GM19372 (cell line): ENCODE data around the gene SERPINA9.
"Not testable (repeated sequence)": the region's sequence is repeated elsewhere in the genome, so short reads cannot be mapped to it uniquely, and the experiment has no call there.

ENCODE experiments used
- ATAC-seq: cut with Tn5 transposase; IDR thresholded peaks from one replicate; pipeline ENCODE4 v1.9.1; 2021; ENCODE audit warnings: mild to moderate bottlenecking, low read depth, moderate library complexity; ENCODE audit not compliant: unreplicated experiment

The SERPINA9 gene

DNA sequence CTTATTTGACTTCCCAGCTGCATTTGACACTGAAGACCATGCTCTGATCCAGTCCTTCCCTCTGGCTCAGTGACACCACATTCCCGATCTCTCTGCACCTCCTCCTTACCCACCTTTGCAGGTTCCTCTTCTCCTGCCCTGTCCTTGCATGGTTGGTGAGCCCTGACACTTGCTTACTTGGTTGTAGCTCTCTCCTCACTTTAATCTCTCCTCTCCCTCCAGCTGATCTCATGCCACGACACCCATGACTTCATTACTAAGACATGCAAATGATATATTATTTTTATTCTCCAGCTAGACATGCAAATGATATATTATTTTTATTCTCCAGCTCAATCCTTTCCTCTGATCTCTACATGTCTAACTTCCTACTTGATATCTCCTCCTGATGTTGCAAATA, at the start of gene SERPINA9:
Gene SERPINA9, minus strand, starts transcription at position 175 of the 400 bp plus-strand sequence. CDS start 6,357 bp downstream, outside the sequence.
- no peak for ATAC-seq

DNA sequence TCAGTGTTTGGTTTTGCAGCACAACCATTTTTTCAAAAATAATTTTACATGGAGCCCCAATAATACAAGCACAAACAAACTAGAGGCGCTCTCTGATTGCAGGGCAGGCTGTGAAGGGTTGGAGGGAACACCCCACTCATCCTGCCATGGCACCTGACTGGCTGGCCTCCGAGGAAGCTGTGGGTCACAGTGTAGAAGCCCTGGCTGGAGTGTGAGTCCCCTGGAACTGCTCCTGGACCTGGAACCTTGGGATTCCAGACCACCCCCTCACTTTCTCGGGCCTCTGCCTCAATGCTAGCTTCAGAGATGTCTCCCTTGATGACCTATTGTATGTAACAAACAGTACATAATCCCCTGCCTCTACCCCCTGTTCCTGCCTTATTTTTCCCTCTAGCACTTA, 48.1 kb upstream of the SERPINA9 start:
- no peak for ATAC-seq

GRCh38 chr14:94523265-94523664, 47.3 kb upstream of the SERPINA9 start:
- ATAC-seq: no peak

GRCh38 chr14:94522115-94522724, 46.2 kb upstream of the SERPINA9 start:
- no peak for ATAC-seq

DNA sequence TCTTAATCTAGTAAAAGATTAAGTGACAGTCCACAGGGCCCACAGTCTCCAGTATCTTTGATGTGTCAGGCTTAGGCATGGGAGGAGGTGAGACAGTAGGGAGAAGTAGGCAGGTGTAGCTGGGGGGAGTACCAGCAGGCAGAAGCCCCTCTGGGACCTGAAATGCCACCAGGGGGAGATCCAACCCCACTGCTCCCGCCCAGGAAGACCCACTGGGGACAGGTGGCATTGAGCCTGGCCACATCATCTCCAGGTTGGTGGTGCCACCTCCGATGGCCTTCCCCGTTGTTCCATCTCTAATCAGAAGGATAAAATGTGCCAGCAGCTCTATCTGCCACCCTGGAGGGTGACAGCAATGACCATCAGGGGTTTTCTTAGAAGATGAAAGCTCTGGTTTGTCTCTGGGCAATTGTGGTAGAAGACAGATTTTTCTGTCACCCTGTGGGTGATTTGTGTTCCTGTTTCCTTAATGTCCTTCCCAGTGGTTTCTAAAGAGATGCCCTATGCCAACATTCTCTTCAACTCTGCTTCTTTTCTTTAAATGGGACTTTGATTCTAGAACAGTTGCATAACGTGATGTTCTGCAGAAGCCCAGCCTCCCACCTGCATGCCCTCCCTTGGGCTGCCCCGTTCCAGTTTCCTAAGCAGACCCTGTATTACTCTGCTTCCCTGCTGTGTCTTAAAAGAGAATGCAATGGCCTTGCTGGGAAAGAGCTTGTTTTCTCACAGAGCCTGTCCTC, 45.5 kb upstream of the SERPINA9 start:
- no peak for ATAC-seq

GRCh38 chr14:94517641-94518257, 41.8 kb upstream of the SERPINA9 start:
- no peak for ATAC-seq

DNA sequence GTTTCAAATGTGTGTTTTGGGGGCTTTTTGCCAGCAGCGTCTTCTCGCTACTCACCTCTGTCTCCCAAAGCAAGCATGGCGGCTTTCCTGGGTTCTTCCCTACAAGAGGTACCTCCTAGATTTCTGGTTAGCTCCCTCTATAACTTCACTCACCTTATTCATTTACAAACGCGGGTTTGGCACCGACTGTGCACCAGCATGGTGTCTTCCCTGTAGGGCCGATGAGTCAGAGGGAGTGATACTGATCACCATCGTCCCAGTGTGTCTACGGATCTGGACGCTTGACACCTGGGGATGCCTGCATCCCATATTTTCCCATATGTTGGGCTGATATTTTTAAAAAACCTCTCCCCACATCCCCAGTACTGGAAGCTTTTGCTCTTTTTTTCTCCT, 41.2 kb upstream of the SERPINA9 start:
- ATAC-seq: no peak

GRCh38 chr14:94515856-94516255, 39.9 kb upstream of the SERPINA9 start:
- no peak for ATAC-seq

DNA sequence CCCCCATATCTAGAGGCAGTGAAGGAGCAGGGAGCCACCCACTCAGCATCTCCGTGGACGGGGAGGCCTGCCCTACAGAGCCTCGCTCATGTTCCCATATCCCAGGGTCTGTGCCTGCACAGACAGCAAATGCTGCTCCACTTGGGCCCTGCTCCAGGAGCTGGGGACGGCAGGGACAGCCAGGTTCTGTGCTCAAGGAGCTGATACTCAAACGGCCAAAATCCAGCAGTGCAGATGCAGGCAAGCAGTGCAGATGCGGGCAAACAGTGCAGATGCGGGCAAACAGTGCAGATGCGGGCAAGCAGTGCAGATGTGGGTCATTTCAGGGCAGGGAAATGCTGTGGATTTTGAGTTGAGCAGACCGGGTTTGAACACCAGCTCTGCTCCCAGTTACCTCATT, 39.4 kb upstream of the SERPINA9 start:
- ATAC-seq: no peak

- no peak for ATAC-seq
These were observed 38.4 kb upstream of the SERPINA9 start for GRCh38 chr14:94514351-94514750.

- ATAC-seq: not testable (repeated sequence)
These were observed 34.5 kb upstream of the SERPINA9 start for GRCh38 chr14:94510481-94510880.

GRCh38 chr14:94509356-94509755, 33.4 kb upstream of the SERPINA9 start, which contains the start of gene SERPINA12:
Gene SERPINA12, minus strand, starts transcription at chr14:94509469. Its CDS starts 11,072 bp downstream, at chr14:94498397.
- ATAC-seq: no peak

DNA sequence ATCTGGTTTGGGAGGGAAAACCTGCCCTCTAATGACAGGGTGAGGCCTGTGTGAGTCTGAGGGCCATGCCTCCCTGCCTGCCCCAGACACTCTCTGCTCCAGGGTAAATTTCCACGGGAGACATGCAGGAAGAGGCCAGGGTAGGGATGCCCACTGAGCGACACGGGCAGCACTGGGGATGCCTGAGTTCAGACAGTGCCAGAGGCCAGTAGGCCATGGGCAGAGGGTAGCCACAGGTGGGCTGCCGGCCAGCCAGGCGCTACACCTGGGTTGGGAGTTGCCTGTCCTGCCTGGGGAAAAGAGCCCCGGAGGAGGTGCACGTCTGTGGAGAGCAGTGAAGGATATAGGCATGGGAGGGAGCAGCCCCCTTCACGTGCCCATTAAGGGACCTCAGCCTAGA, 29.6 kb upstream of the SERPINA9 start:
- no peak for ATAC-seq

DNA sequence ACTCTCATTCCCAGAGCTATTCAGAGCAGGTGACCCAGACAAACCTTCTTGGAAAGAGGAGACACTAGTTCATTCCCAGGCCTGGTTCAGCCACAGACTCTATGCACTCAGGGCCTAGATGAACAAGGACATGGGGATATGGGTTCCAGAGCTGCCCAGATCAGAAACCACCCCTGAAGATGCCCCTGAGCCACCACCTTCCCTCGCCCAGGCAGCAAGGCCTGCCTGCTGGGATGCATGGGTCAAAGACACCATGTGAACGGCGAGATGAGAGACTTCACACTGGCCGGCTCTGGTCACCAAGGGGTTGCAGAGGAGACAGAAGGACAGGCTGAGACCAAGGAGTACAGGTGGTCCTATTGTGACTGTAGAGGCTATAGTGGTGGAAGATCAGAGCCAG, 29.2 kb upstream of the SERPINA9 start:
- no peak for ATAC-seq

DNA sequence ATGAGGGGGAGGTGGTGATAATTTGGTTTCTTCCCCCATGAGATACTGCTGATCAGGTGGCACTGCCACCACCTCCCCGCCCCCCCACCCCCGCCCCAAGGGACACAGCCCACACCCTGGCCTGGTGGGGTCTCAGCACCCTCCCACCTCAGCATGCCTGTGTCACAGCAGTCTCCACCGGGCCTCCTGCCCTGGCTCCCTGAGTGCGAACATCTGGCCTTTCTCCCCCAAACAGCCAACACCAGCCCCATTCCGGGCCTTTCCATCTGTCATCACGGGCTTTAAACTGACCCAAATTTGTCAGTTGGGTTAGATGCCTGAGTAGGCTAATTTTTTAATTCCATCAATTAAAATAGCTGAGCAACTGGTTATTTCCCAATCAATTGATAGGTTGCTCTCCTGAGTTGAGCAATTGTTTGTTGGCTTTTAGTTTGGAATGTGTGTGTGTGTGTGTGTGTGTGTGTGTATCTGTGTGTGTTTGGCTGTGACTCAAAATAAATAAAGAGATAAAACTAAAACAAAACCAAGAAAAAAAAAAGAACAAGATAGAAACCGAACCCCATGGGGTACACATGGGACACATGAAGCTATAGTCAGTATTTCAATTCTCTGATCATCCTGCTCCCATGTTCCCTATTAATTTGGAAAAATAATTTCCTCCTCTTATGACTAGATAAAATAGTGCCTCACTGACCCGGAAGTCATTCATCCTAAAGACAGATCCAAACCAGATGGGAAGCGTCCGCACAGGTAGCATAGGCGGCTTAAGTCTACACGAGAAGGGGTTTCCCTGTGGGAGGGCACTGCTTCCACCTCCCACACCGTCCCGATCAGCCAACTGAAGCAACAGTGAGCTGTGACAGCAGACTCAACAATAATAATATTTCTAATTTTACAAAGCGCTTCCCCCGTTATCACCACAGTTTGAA, 25.9 kb upstream of the SERPINA9 start:
- no peak for ATAC-seq

- no peak for ATAC-seq
These were observed 24.3 kb upstream of the SERPINA9 start for GRCh38 chr14:94500264-94500663.

DNA sequence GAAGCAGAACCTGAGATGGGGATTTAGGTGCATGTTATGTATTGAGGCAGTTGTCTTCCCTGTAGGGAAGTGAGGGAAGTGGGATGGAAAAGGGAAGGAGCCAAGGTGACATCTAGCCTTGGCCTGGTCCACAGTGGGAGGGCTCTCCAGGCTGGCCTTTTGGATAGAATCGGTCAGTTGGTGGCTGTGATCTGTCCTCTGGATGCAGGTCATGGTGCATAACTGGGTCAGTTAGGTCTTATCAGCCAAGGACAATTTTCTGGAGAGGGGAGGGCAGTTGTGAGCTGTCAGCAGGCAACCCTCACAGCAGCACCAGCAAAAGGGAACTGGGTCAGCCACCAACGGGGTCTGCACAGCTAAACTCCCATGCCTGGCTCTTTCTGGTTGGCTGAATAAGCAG, 23.7 kb upstream of the SERPINA9 start:
- ATAC-seq: no peak

DNA sequence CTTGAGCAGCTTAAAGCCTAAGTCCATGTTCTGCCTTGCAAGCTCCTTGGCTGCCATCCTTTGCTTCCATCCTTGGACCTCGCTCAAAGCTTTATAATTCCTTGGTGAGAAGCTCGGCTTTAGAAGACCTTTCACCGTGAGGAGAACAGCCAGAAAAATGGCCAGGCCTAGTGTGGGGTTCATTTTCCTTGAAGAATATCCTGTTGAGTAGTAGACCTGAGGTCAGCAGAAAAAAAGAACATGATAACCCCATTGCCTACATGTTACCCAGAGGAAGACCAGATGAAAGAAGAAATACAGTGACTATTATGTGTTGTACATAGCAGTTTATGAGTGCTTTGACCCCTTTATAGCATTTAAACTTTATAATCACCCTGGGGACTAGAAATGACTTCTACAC, 22.2 kb upstream of the SERPINA9 start:
- ATAC-seq: no peak

DNA sequence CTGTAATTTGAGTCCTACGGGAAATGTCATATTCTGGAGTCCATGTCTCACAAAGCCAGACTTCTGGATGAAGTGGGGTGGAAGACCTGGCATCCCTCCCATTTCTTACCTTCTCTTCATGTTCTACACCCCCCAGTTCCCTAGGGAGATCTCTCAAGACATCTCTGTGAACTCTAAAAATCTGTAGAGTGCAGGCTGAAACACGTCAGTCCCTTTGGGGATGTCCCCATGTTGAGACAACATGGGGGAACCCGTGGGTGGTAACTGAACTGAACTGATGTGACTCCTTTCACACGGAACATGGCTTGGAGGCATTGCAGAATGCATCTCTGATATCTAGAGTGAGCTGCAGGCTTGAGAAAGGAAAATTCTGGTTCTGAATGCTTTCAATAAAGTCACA, 18.1 kb upstream of the SERPINA9 start:
- no peak for ATAC-seq

GRCh38 chr14:94491511-94491910, 15.5 kb upstream of the SERPINA9 start:
- no peak for ATAC-seq

DNA sequence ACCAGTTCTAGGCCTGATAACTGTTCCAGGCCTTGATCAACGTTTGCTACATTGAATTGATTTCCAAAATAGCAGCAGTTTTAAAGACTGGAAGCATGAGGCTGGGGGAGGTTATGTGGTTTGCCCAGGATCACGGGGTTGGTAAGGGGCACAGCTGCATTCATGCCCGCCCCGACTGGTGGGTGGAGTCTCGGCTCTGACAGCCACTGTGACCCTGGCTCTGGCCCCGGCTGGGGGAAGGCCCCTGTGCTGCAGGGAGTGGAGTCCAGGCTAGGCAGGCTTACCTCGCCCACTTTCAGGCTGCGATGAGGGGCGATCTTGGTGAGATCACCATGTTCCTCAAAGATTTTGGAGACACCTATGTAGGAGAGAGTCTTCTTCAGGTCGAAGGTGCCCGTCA, 13.3 kb upstream of the SERPINA9 start:
- ATAC-seq: no peak
